ENCODE data around the gene PRAF2.

DNA sequence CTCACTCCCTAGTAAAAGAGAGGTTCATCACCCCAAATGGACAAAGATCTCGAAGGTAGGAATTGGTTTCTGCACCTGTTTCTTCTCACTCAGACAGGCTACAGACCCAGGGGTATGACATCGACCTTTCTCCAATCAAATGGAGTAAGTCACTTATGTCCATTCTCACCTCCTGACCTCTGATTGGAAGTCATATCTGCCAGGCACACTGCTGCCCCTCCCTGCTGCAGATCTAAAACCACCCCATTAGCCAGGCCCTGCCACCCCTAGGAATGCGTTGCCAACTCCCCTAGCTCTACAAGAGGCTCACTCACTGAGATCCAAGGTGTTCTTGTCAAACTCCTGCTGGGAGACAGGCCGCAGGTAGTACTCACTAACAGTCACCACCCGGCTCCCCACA is 42.9 kb upstream of the PRAF2 start:
- TF ChIP-seq TAF1 (CRISPR knock-in tag; IDR thresholded peaks at IDR 0.05) (no peak), NPAS2 (CRISPR knock-in tag; IDR thresholded peaks at IDR 0.05; ENCODE audit: borderline replicate concordance) (no peak), ZNF678 (CRISPR knock-in tag; IDR thresholded peaks at IDR 0.05) (no peak), EZH2 (conservative IDR thresholded peaks at IDR 0.05; ENCODE audit: low read depth, low read length) (no peak), NR2F2 (IDR thresholded peaks at IDR 0.05; ENCODE audit: borderline replicate concordance, low read depth) (no peak), ZFP36 (IDR thresholded peaks at IDR 0.05; ENCODE audit: borderline replicate concordance, low read depth, low read length, partially characterized antibody) (no peak), FOXP1 (IDR thresholded peaks at IDR 0.05) (no peak), FOXP1 (CRISPR knock-in tag; IDR thresholded peaks at IDR 0.05) (no peak), ESRRA (CRISPR knock-in tag; IDR thresholded peaks at IDR 0.05; ENCODE audit: low read depth) (no peak), MAX (IDR thresholded peaks at IDR 0.05) (no peak), SUZ12 (IDR thresholded peaks at IDR 0.05; ENCODE audit: low read depth, low read length) (no peak), FOXM1 (CRISPR knock-in tag; IDR thresholded peaks at IDR 0.05) (no peak), SSRP1 (CRISPR knock-in tag; IDR thresholded peaks at IDR 0.05) (no peak)
